Measurements from ENCODE around the gene PGM2.

- TF ChIP-seq POLR2AphosphoS5 (IDR thresholded peaks at IDR 0.05; ENCODE audit: low read depth, low read length) (no peak), TAF1 (IDR thresholded peaks at IDR 0.05; ENCODE audit: borderline replicate concordance, insufficient read depth, low read length) (no peak), REST (IDR thresholded peaks at IDR 0.05; ENCODE audit: insufficient read depth in 1 of 2, low read depth in 2 of 2, low read length in 2 of 2) (no peak), SIN3A (IDR thresholded peaks at IDR 0.05; ENCODE audit: borderline replicate concordance, insufficient read depth, low read length) (no peak)
These were observed 58.5 kb downstream of the PGM2 start for GRCh38 chr4:37884855-37885487.

All from PFSK-1 (cell line).